ENCODE measurements around the gene GNB1.

GNB1 gene

DNA sequence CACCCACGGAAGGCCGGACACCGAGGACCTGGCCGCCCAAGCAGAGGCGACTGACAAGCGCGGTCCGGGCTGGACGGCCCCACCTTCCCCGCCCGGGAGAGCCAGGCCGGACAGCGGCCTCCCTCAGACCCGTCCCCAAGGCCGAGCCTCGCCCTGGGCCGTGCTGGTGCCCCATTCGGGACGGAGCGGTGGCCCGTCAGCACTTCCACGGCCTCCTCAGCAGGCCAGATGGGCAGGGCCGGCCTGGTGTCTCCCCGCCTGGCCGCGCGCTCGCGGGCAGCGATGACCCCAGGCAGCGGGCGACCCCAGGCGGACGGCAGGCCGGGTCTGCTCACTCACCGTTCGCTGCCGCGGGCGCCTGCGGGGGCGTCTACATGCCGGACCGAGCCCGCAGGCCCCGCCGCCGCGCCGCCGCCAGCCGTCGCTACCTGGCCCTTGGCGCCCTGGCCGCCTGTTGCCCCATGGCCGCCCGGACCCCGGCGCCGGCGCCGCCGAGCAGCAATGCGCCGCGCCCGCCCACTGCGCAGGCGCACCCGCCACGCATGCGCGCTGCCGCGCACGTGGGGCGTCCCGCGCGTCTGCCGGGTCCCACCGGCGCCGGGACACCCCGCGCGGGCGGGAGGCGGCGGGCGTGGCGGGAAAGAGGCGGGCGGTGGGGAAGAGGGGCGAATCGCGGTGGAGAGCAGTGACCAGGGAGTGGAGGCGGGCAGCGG lies 112.8 kb downstream of the GNB1 start, which contains the start of gene NADK:
Gene NADK (minus strand): TSS at position 521 of the 713 bp plus-strand sequence. CDS start 13,064 bp downstream, outside the sequence.
- Histone ChIP-seq H3K4me3 (ENCODE audit: severe bottlenecking) (peak within 1 kb of the TSS; percentile 96), H3K27ac (ENCODE audit: poor library complexity, severe bottlenecking) (peak within 1 kb of the TSS; percentile 73), H3K36me3 (ENCODE audit: low read depth) (peaks cover 11% of the 10 kb centered on the region; the same call in 1 of the 2 replicates), H3K9me3 (ENCODE audit: severe bottlenecking) (no peaks in the 10 kb centered on the region), H3K27me3 (ENCODE audit: insufficient read depth, poor library complexity, severe bottlenecking) (no peaks in the 10 kb centered on the region), H3K4me1 (ENCODE audit: insufficient read depth, poor library complexity, severe bottlenecking) (peaks cover 19% of the 10 kb centered on the region)
- peak; percentile 11; the same call in 2 of the 3 replicates for ATAC-seq (ENCODE audit: low read depth)
- no peak for TF ChIP-seq CTCF (IDR thresholded peaks at IDR 0.05; ENCODE audit: poor library complexity, severe bottlenecking)
- DNase-seq (ENCODE audit: low spot score): no peak

- Histone ChIP-seq H3K4me1 (ENCODE audit: insufficient read depth, poor library complexity, severe bottlenecking) (peaks cover 13% of the 10 kb centered on the region), H3K4me3 (ENCODE audit: severe bottlenecking) (peak overlapping the region; percentile 96), H3K9me3 (ENCODE audit: severe bottlenecking) (no peaks in the 10 kb centered on the region), H3K27ac (ENCODE audit: poor library complexity, severe bottlenecking) (peak overlapping the region; percentile 73), H3K27me3 (ENCODE audit: insufficient read depth, poor library complexity, severe bottlenecking) (no peaks in the 10 kb centered on the region), H3K36me3 (ENCODE audit: low read depth) (peaks cover 17% of the 10 kb centered on the region)
- no peak for TF ChIP-seq CTCF (IDR thresholded peaks at IDR 0.05; ENCODE audit: poor library complexity, severe bottlenecking)
- no peak; the same call in 2 of the 3 replicates for ATAC-seq (ENCODE audit: low read depth)
- no peak for DNase-seq (ENCODE audit: low spot score)
Measured at GRCh38 chr1:1777583-1777899, 113.3 kb downstream of the GNB1 start.

- TF ChIP-seq CTCF (IDR thresholded peaks at IDR 0.05; ENCODE audit: poor library complexity, severe bottlenecking): no peak
- Histone ChIP-seq H3K4me3 (ENCODE audit: severe bottlenecking) (peak overlapping the region; percentile 96), H3K36me3 (ENCODE audit: low read depth) (peaks cover 23% of the 10 kb centered on the region), H3K4me1 (ENCODE audit: insufficient read depth, poor library complexity, severe bottlenecking) (peaks cover 10% of the 10 kb centered on the region), H3K27me3 (ENCODE audit: insufficient read depth, poor library complexity, severe bottlenecking) (no peaks in the 10 kb centered on the region), H3K27ac (ENCODE audit: poor library complexity, severe bottlenecking) (peak overlapping the region; percentile 73), H3K9me3 (ENCODE audit: severe bottlenecking) (no peaks in the 10 kb centered on the region)
- ATAC-seq (ENCODE audit: low read depth): no peak
- no peak for DNase-seq (ENCODE audit: low spot score)
Measured at GRCh38 chr1:1776672-1777582, 114.0 kb downstream of the GNB1 start.

DNA sequence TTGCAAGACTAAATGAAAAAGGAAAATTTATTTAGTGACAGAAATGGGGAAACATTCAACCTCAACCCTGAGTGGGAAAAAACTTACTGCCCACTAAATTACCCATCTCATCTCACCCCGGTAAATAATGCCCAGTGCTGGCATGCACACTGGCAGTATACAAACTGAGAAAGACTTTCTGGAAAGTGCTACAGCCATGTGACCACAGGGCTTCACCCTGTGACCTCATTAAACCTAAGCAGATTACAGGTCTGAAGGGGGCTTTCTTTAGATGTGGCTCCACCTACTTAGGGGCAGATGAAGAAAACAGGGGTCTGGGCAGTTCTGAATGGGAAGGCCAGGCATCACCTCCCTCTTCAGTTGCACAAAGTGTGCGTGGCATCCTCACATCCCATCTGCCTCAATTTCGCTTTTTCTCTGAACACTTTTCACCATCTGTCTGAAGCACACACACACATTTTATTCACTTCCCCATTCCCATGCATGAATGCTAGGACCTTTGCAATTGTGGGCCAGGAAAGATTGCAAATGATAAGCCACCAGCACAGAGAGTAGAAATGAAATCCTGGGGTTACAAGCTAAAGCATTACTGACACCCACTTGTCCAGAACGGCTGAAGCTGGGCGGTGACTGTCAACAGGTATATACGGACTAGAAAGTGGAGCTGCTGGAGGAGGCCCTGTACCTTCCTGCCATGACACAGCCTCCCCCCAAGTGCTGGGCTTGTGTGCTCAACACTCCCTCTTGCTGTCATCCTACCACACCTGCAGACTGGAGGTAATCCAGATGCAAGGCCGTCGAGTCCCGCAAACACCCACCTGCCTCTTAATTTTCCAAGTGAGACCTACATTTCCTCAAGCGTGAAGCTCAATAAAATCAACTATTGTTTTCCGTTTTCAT lies 115.3 kb downstream of the GNB1 start:
- TF ChIP-seq CTCF (IDR thresholded peaks at IDR 0.05; ENCODE audit: poor library complexity, severe bottlenecking): no peak
- H3K27me3 ChIP-seq (ENCODE audit: insufficient read depth, poor library complexity, severe bottlenecking): no peaks in the 10 kb centered on the region
- H3K36me3 ChIP-seq (ENCODE audit: low read depth): peaks cover 34% of the 10 kb centered on the region
- H3K4me1 ChIP-seq (ENCODE audit: insufficient read depth, poor library complexity, severe bottlenecking): peaks cover 8% of the 10 kb centered on the region
- peaks cover 4% of the 10 kb centered on the region for H3K9me3 ChIP-seq (ENCODE audit: severe bottlenecking)
- H3K4me3 ChIP-seq (ENCODE audit: severe bottlenecking): no peak overlapping the region
- ATAC-seq (ENCODE audit: low read depth) (no peak), DNase-seq (ENCODE audit: low spot score) (no peak)
- H3K27ac ChIP-seq (ENCODE audit: poor library complexity, severe bottlenecking): no peak overlapping the region

Measured in RWPE2 (cell line).